ENCODE data around the gene TCP11L2. TPM values are rescaled to one million over a fixed set of nuclear protein-coding genes. Genes with fewer than 3 reads are reported as not detected.

The TCP11L2 gene
- total RNA-seq, 2 experiments from 2014 or later: 40.9 to 50.8 TPM

- peaks cover 4% of the 10 kb centered on the region for H3K36me3 Mint-ChIP-seq
- POLR2A ChIA-PET: no interaction called here
- no peak overlapping the region for H3K27ac Mint-ChIP-seq
- ATAC-seq (ENCODE audit: low read depth) (no peak), DNase-seq (no peak)
- H3K4me3 Mint-ChIP-seq: no peak overlapping the region
- no peaks in the 10 kb centered on the region for H3K27me3 Mint-ChIP-seq
- no peaks in the 10 kb centered on the region for H3K9me3 Mint-ChIP-seq
- peaks cover 2% of the 10 kb centered on the region for H3K4me1 Mint-ChIP-seq
These were observed 24.9 kb downstream of the TCP11L2 start for GRCh38 chr12:106327309-106327869.

GRCh38 chr12:106328735-106329134, 26.2 kb downstream of the TCP11L2 start:
- ATAC-seq (ENCODE audit: low read depth): no peak
- Mint-ChIP-seq H3K9me3 (no peaks in the 10 kb centered on the region), H3K27ac (no peak overlapping the region), H3K4me3 (no peak overlapping the region), H3K27me3 (no peaks in the 10 kb centered on the region), H3K36me3 (peaks cover 2% of the 10 kb centered on the region), H3K4me1 (peaks cover 2% of the 10 kb centered on the region)
- POLR2A ChIA-PET: no interaction called here
- no peak for DNase-seq

- POLR2A ChIA-PET: no interaction called here
- DNase-seq (no peak), ATAC-seq (ENCODE audit: low read depth) (no peak)
- no peak overlapping the region for H3K4me3 Mint-ChIP-seq
- peaks cover 5% of the 10 kb centered on the region for H3K4me1 Mint-ChIP-seq
- H3K27ac Mint-ChIP-seq: no peak overlapping the region
- peaks cover 3% of the 10 kb centered on the region for H3K36me3 Mint-ChIP-seq
- H3K27me3 Mint-ChIP-seq: no peaks in the 10 kb centered on the region
- H3K9me3 Mint-ChIP-seq: no peaks in the 10 kb centered on the region
These were observed 26.9 kb downstream of the TCP11L2 start for GRCh38 chr12:106329231-106329982.

- DNase-seq: no peak
- no peak overlapping the region for H3K4me3 Mint-ChIP-seq
- peaks cover 5% of the 10 kb centered on the region for H3K36me3 Mint-ChIP-seq
- no peaks in the 10 kb centered on the region for H3K9me3 Mint-ChIP-seq
- H3K27ac Mint-ChIP-seq: no peak overlapping the region
- peaks cover 5% of the 10 kb centered on the region for H3K4me1 Mint-ChIP-seq
- ATAC-seq (ENCODE audit: low read depth): no peak
- POLR2A ChIA-PET: interaction anchor here (0.9 kb wide), 1 partner anchor 28 kb away, joined by 3 read pairs; no protein-coding TSS in a partner anchor
- H3K27me3 Mint-ChIP-seq: no peaks in the 10 kb centered on the region
These were observed 29.1 kb downstream of the TCP11L2 start for GRCh38 chr12:106331599-106331998.

GRCh38 chr12:106332536-106332935, 30.0 kb downstream of the TCP11L2 start:
- POLR2A ChIA-PET: interaction anchor here (0.9 kb wide), 1 partner anchor 29 kb away, joined by 3 read pairs; no protein-coding TSS in a partner anchor
- Mint-ChIP-seq H3K27me3 (no peaks in the 10 kb centered on the region), H3K4me3 (no peak overlapping the region), H3K9me3 (no peaks in the 10 kb centered on the region), H3K27ac (no peak overlapping the region), H3K36me3 (peaks cover 5% of the 10 kb centered on the region), H3K4me1 (peaks cover 3% of the 10 kb centered on the region)
- DNase-seq: no peak
- no peak for ATAC-seq (ENCODE audit: low read depth)

- Mint-ChIP-seq H3K27ac (no peak overlapping the region), H3K27me3 (no peaks in the 10 kb centered on the region), H3K9me3 (no peaks in the 10 kb centered on the region), H3K4me3 (no peak overlapping the region), H3K36me3 (peaks cover 5% of the 10 kb centered on the region), H3K4me1 (peaks cover 3% of the 10 kb centered on the region)
- POLR2A ChIA-PET: no interaction called here
- no peak for DNase-seq
- no peak for ATAC-seq (ENCODE audit: low read depth)
These were observed 30.5 kb downstream of the TCP11L2 start for GRCh38 chr12:106333010-106333409.

GRCh38 chr12:106333756-106334155, 31.2 kb downstream of the TCP11L2 start:
- POLR2A ChIA-PET: no interaction called here
- H3K4me1 Mint-ChIP-seq: peaks cover 3% of the 10 kb centered on the region
- H3K4me3 Mint-ChIP-seq: no peak overlapping the region
- no peaks in the 10 kb centered on the region for H3K9me3 Mint-ChIP-seq
- DNase-seq (no peak), ATAC-seq (ENCODE audit: low read depth) (no peak)
- H3K27me3 Mint-ChIP-seq: no peaks in the 10 kb centered on the region
- H3K36me3 Mint-ChIP-seq: peaks cover 5% of the 10 kb centered on the region
- no peak overlapping the region for H3K27ac Mint-ChIP-seq

- Mint-ChIP-seq H3K36me3 (no peaks in the 10 kb centered on the region), H3K27me3 (no peaks in the 10 kb centered on the region), H3K4me1 (no peaks in the 10 kb centered on the region), H3K4me3 (no peak overlapping the region), H3K9me3 (no peaks in the 10 kb centered on the region), H3K27ac (no peak overlapping the region)
- ATAC-seq (ENCODE audit: low read depth) (no peak), DNase-seq (no peak)
- POLR2A ChIA-PET: no interaction called here
These were observed 38.7 kb downstream of the TCP11L2 start for GRCh38 chr12:106341086-106341877.

GRCh38 chr12:106342397-106343213, 40.1 kb downstream of the TCP11L2 start:
- ATAC-seq (ENCODE audit: low read depth): no peak
- no peaks in the 10 kb centered on the region for H3K4me1 Mint-ChIP-seq
- no peak for DNase-seq
- POLR2A ChIA-PET: no interaction called here
- H3K4me3 Mint-ChIP-seq: no peak overlapping the region
- H3K27me3 Mint-ChIP-seq: no peaks in the 10 kb centered on the region
- H3K27ac Mint-ChIP-seq: no peak overlapping the region
- H3K9me3 Mint-ChIP-seq: no peaks in the 10 kb centered on the region
- no peaks in the 10 kb centered on the region for H3K36me3 Mint-ChIP-seq

- Mint-ChIP-seq H3K27ac (no peak overlapping the region), H3K4me1 (no peaks in the 10 kb centered on the region)
- POLR2A ChIA-PET: no interaction called here
These were observed 40.6 kb downstream of the TCP11L2 start for GRCh38 chr12:106343214-106343528.

GRCh38 chr12:106344131-106344530, 41.6 kb downstream of the TCP11L2 start:
- POLR2A ChIA-PET: no interaction called here
- Mint-ChIP-seq H3K4me3 (no peak overlapping the region), H3K9me3 (no peaks in the 10 kb centered on the region), H3K27me3 (no peaks in the 10 kb centered on the region), H3K36me3 (no peaks in the 10 kb centered on the region), H3K27ac (no peak overlapping the region), H3K4me1 (no peaks in the 10 kb centered on the region)
- DNase-seq (no peak), ATAC-seq (ENCODE audit: low read depth) (no peak)

More at GRCh38 chr12:106343214-106343528, 40.6 kb downstream of the TCP11L2 start:
- H3K27me3 Mint-ChIP-seq: no peaks in the 10 kb centered on the region
- DNase-seq (no peak), ATAC-seq (ENCODE audit: low read depth) (no peak)
- no peak overlapping the region for H3K4me3 Mint-ChIP-seq
- H3K9me3 Mint-ChIP-seq: no peaks in the 10 kb centered on the region
- H3K36me3 Mint-ChIP-seq: no peaks in the 10 kb centered on the region

GRCh38 chr12:106345746-106346145, 43.2 kb downstream of the TCP11L2 start:
- H3K27ac Mint-ChIP-seq: no peak overlapping the region
- no peak for ATAC-seq (ENCODE audit: low read depth)
- no peaks in the 10 kb centered on the region for H3K27me3 Mint-ChIP-seq

GRCh38 chr12:106348411-106348810, 45.9 kb downstream of the TCP11L2 start:
- POLR2A ChIA-PET: no interaction called here
- no peak overlapping the region for H3K4me3 Mint-ChIP-seq
- no peaks in the 10 kb centered on the region for H3K36me3 Mint-ChIP-seq
- no peak for DNase-seq
- H3K9me3 Mint-ChIP-seq: no peaks in the 10 kb centered on the region
- no peak overlapping the region for H3K27ac Mint-ChIP-seq
- peaks cover 4% of the 10 kb centered on the region for H3K27me3 Mint-ChIP-seq
- ATAC-seq (ENCODE audit: low read depth): no peak
- no peaks in the 10 kb centered on the region for H3K4me1 Mint-ChIP-seq

More at GRCh38 chr12:106345746-106346145, 43.2 kb downstream of the TCP11L2 start:
- Mint-ChIP-seq H3K4me3 (no peak overlapping the region), H3K9me3 (no peaks in the 10 kb centered on the region), H3K36me3 (no peaks in the 10 kb centered on the region), H3K4me1 (no peaks in the 10 kb centered on the region)
- POLR2A ChIA-PET: no interaction called here
- no peak for DNase-seq

Measured in activated naive CD8-positive, alpha-beta T cell treated with anti-CD3 and anti-CD28 coated beads, Interleukin-2, amount 10 ng/mL, durations not matched to agents 7 days and 5 days (primary cell).